ENCODE data around the gene ADAM19. TPM values are rescaled to one million over a fixed set of nuclear protein-coding genes. Genes with fewer than 3 reads are reported as not detected.

Gene ADAM19
- total RNA-seq, 1 donor from 2014 or later = 41.2 TPM

DNA sequence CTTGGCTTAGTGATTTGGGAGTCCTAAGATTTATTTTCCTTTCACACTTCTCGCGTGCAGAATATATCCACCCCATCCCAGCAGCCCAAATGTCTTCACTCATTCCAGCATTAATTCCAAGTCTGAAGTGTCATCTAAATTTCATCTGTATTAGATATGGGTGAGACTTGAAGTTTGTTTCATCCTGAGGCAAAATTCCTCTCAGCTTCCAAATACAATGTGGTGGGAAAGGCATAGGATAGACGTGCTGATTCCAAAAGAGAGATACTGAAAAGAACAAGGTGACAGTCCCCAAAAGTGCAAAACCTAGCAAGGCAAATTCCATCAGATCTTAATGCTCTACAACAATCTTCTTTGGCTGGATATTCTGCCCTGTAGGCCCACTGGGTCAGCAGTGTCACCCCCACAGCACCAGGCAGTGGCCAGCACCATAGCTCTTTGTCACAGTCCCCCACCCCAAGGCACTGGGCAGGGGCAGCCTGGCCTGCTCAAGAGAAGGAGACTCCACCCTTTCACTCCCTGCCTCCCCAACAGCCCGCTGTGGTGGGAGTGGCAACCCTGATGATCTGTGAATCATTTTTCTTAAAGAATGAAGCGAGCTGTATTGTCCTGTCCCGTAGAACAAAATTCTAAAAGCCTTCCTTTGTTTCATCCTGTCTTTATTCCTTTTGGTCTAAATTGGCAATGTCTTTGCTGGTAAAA is 2.7 kb upstream of the ADAM19 start:
- Mint-ChIP-seq H3K27ac (ENCODE audit: unreplicated experiment) (no peak overlapping the region), H3K9me3 (ENCODE audit: unreplicated experiment) (peaks cover 9% of the 10 kb centered on the region), H3K36me3 (ENCODE audit: unreplicated experiment) (no peaks in the 10 kb centered on the region), H3K27me3 (ENCODE audit: unreplicated experiment) (peaks cover 8% of the 10 kb centered on the region), H3K4me3 (ENCODE audit: unreplicated experiment) (no peak overlapping the region), H3K4me1 (ENCODE audit: low read depth, unreplicated experiment) (peaks cover 11% of the 10 kb centered on the region)
- DNase-seq = no peak
- TF ChIP-seq, protein P1, sequence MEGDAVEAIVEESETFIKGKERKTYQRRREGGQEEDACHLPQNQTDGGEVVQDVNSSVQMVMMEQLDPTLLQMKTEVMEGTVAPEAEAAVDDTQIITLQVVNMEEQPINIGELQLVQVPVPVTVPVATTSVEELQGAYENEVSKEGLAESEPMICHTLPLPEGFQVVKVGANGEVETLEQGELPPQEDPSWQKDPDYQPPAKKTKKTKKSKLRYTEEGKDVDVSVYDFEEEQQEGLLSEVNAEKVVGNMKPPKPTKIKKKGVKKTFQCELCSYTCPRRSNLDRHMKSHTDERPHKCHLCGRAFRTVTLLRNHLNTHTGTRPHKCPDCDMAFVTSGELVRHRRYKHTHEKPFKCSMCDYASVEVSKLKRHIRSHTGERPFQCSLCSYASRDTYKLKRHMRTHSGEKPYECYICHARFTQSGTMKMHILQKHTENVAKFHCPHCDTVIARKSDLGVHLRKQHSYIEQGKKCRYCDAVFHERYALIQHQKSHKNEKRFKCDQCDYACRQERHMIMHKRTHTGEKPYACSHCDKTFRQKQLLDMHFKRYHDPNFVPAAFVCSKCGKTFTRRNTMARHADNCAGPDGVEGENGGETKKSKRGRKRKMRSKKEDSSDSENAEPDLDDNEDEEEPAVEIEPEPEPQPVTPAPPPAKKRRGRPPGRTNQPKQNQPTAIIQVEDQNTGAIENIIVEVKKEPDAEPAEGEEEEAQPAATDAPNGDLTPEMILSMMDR (IDR thresholded peaks at IDR 0.05; ENCODE audit: partially characterized antibody, unreplicated experiment) = no peak

DNA sequence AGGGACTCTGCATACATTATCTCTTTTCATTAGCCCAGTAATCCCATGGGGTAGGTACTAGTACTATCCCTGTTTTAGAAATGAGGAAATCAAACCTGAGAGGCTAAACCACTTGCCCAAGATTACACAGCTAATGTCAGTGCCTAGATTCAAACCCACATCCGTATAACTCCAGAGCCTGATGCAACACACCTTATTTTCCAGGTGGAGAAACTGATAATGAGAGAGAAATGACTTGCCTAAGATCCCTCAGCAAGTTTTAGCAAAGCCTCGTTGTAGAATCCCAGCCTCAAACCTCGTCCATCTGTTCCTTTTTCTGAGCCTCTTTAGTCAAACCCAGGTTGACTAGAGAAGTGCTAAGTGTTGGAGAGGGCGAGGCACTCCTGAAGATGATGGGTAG is 1.1 kb upstream of the ADAM19 start:
- H3K9me3 Mint-ChIP-seq (ENCODE audit: unreplicated experiment) = peaks cover 9% of the 10 kb centered on the region
- H3K27ac Mint-ChIP-seq (ENCODE audit: unreplicated experiment) = peak overlapping the region; percentile 83

DNA sequence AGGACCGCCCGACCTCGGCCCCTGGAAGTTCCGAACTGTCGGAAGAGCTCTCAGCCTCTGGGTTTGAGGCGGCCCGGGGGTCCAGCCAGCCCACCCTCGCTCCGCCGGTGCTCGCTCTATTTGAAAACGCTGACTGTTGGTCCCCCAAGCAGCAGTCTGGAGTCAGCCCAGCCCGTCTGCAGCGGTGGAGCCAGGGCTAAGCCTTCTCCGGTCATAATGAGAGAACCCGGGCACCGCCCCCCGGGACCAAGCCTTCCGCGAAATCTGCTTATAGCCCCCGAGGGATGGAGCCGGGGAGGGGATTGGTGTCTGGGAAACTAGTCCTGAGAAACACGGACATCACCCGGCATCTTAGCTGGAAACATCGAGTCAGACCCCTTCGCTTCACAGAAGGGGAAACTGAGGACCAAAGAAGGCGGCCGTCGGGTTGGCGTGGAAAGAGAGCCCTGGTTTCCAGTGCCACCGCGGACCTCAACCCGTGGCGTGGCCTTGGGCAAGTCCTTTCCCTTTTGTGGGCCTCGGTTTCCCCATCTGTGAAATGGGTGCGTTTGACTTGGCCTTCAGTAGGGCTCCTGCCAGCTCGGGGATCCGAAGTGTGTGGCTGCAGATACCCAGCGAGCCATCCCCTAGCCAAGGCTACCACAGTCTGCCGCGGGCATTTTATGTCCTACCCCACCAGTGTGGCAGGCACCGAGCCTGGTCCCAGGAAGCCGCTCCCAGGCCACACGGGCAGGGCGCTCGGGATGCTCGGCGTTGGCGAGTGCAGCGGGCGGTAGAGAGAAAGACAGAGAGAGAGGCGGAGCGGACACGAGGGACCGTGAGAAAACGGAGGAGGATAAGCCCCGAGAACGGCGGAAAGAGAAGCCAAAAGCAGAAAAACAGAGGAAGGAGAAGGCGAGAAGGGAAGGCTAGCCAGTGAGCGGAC is 857 bp downstream of the ADAM19 start:
- Mint-ChIP-seq H3K4me3 (ENCODE audit: unreplicated experiment) (peak overlapping the region; percentile 100), H3K9me3 (ENCODE audit: unreplicated experiment) (peaks cover 9% of the 10 kb centered on the region), H3K36me3 (ENCODE audit: unreplicated experiment) (peaks cover 9% of the 10 kb centered on the region), H3K27ac (ENCODE audit: unreplicated experiment) (peak overlapping the region; percentile 95), H3K27me3 (ENCODE audit: unreplicated experiment) (peaks cover 10% of the 10 kb centered on the region), H3K4me1 (ENCODE audit: low read depth, unreplicated experiment) (peaks cover 13% of the 10 kb centered on the region)
- TF ChIP-seq, protein P1 (IDR thresholded peaks at IDR 0.05; ENCODE audit: partially characterized antibody, unreplicated experiment) = no peak
- DNase-seq = peak; percentile 51

More for the DNA sequence above, 1.1 kb upstream of the ADAM19 start:
- DNase-seq = no peak
- peaks cover 8% of the 10 kb centered on the region for H3K27me3 Mint-ChIP-seq (ENCODE audit: unreplicated experiment)
- TF ChIP-seq, protein P1 (IDR thresholded peaks at IDR 0.05; ENCODE audit: partially characterized antibody, unreplicated experiment) = no peak
- peak overlapping the region; percentile 88 for H3K4me3 Mint-ChIP-seq (ENCODE audit: unreplicated experiment)
- peaks cover 10% of the 10 kb centered on the region for H3K4me1 Mint-ChIP-seq (ENCODE audit: low read depth, unreplicated experiment)
- no peaks in the 10 kb centered on the region for H3K36me3 Mint-ChIP-seq (ENCODE audit: unreplicated experiment)

DNA sequence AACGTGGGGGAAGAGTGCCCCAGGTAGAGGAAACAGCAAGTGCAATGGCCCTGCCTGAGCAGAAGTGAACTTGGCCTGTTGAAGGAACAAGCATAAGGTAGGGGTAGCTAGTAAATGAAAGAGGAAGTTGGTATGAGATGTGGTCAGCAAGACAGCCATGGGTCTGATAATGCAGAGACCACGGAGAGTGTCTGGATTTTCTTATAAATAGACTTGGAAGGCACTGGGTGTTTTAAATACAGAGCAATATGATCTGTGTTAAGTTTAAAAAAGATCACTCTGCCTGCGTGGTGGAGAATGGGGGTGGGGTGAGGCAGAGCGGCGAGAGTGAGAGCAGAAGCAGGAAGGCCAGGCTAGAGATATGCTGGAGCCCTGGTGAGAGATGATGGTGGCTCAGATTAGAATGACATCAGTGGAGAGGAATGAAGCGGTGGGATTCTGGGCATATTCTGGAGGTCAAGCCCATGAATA is 4.2 kb downstream of the ADAM19 start:
- Mint-ChIP-seq H3K27ac (ENCODE audit: unreplicated experiment) (no peak overlapping the region), H3K4me1 (ENCODE audit: low read depth, unreplicated experiment) (peaks cover 8% of the 10 kb centered on the region), H3K9me3 (ENCODE audit: unreplicated experiment) (peaks cover 9% of the 10 kb centered on the region), H3K27me3 (ENCODE audit: unreplicated experiment) (peaks cover 8% of the 10 kb centered on the region), H3K4me3 (ENCODE audit: unreplicated experiment) (no peak overlapping the region), H3K36me3 (ENCODE audit: unreplicated experiment) (peaks cover 10% of the 10 kb centered on the region)
- no peak for DNase-seq
- TF ChIP-seq, protein P1 (IDR thresholded peaks at IDR 0.05; ENCODE audit: partially characterized antibody, unreplicated experiment) = no peak

All from glutamatergic neuron (in vitro differentiated cells).